ENCODE measurements around the gene PCCA.

DNA sequence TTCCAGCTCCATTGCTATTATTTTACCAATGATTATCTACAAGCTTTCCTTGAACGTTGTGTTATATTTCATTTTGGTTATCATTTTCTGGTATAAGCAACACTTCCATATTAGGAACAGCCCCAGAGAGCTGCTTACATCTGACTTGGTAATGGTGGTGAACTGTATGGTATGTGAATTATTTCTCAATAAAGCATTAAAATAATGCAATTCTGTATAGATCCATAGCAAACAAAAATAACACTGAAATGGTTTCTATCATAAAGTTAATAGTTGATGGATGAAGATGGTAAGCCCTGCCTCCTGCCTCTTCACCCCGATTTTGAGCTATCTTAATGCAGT, 472.2 kb downstream of the PCCA start:
- TF ChIP-seq, protein P1, sequence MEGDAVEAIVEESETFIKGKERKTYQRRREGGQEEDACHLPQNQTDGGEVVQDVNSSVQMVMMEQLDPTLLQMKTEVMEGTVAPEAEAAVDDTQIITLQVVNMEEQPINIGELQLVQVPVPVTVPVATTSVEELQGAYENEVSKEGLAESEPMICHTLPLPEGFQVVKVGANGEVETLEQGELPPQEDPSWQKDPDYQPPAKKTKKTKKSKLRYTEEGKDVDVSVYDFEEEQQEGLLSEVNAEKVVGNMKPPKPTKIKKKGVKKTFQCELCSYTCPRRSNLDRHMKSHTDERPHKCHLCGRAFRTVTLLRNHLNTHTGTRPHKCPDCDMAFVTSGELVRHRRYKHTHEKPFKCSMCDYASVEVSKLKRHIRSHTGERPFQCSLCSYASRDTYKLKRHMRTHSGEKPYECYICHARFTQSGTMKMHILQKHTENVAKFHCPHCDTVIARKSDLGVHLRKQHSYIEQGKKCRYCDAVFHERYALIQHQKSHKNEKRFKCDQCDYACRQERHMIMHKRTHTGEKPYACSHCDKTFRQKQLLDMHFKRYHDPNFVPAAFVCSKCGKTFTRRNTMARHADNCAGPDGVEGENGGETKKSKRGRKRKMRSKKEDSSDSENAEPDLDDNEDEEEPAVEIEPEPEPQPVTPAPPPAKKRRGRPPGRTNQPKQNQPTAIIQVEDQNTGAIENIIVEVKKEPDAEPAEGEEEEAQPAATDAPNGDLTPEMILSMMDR (IDR thresholded peaks at IDR 0.05): no peak
- no peak for TF ChIP-seq POLR2A (IDR thresholded peaks at IDR 0.05)

All from Peyer's patch (tissue), 4 donors.